Hepatocyte (in vitro differentiated cells): ENCODE data around the gene RGS6. TPM values are rescaled to one million over a fixed set of nuclear protein-coding genes. Genes with fewer than 3 reads are reported as not detected.

Experiments
- DNase-seq: peaks from one replicate; pipeline ENCODE4 v3.0.0-alpha.2; 2016; ENCODE audit warnings: low spot score
- H2AFZ ChIP-seq: fragments of 200-600 bp; sonication (generic); 2 replicates; pipeline ENCODE4 v1.6.0; 2016; ENCODE audit warnings: antibody characterized with exemption, mild to moderate bottlenecking
- H3K27ac ChIP-seq: fragments of 200-600 bp; sonication (generic); 2 replicates; pipeline ENCODE4 v1.5.1; 2016; ENCODE audit warnings: mild to moderate bottlenecking
- H3K27me3 ChIP-seq: fragments of 200-600 bp; sonication (generic); 2 replicates; pipeline ENCODE4 v1.6.1; 2016
- H3K36me3 ChIP-seq: fragments of 200-600 bp; sonication (generic); replicated peaks from 2 replicates; pipeline ENCODE4 v1.5.1; 2016; ENCODE audit warnings: low read depth; ENCODE audit not compliant: insufficient read depth
- H3K4me1 ChIP-seq: fragments of 200-600 bp; sonication (generic); 2 replicates; pipeline ENCODE4 v1.5.1; 2016; ENCODE audit warnings: mild to moderate bottlenecking, moderate library complexity; ENCODE audit not compliant: insufficient read depth
- H3K4me2 ChIP-seq: fragments of 200-600 bp; sonication (generic); 2 replicates; pipeline ENCODE4 v1.6.0; 2016
- H3K4me3 ChIP-seq: fragments of 200-600 bp; sonication (generic); 2 replicates; pipeline ENCODE4 v1.5.1; 2016; ENCODE audit warnings: mild to moderate bottlenecking
- H3K79me2 ChIP-seq: fragments of 200-600 bp; sonication (generic); 2 replicates; pipeline ENCODE4 v1.6.0; 2017; ENCODE audit warnings: mild to moderate bottlenecking
- H3K9me2 ChIP-seq: fragments of 200-600 bp; sonication (generic); replicated peaks from 2 replicates; pipeline ENCODE4 v1.6.0; 2017; ENCODE audit warnings: mild to moderate bottlenecking; ENCODE audit not compliant: insufficient read depth
- H3K9me3 ChIP-seq: fragments of 200-600 bp; sonication (generic); 2 replicates; pipeline ENCODE4 v1.5.1; 2016; ENCODE audit warnings: low read depth, mild to moderate bottlenecking
- H4K20me1 ChIP-seq: fragments of 200-600 bp; sonication (generic); 2 replicates; pipeline ENCODE4 v1.6.0; 2016; ENCODE audit warnings: mild to moderate bottlenecking; ENCODE audit not compliant: insufficient read depth, poor library complexity, severe bottlenecking
- CTCF ChIP-seq: fragments of 200-600 bp; sonication (generic); IDR thresholded peaks from 2 replicates; pipeline ENCODE4 v1.5.1; 2016; ENCODE audit warnings: antibody characterized with exemption, mild to moderate bottlenecking; ENCODE audit not compliant: poor library complexity
- EZH2 ChIP-seq: fragments of 200-600 bp; sonication (generic); IDR thresholded peaks from 2 replicates; pipeline ENCODE4 v1.6.1; 2016; ENCODE audit warnings: antibody characterized with exemption, mild to moderate bottlenecking, borderline replicate concordance
- EZH2phosphoT487 ChIP-seq: fragments of 200-600 bp; sonication (generic); IDR thresholded peaks from one replicate; pipeline ENCODE4 v1.6.1; 2018; ENCODE audit warnings: antibody characterized with exemption, mild to moderate bottlenecking, low read depth, moderate library complexity; ENCODE audit not compliant: unreplicated experiment, severe bottlenecking
- WGBS: methylation state at CpG from one replicate; pipeline ENCODE4 v1.1.6; 2016; ENCODE audit warnings: low lambda C conversion rate; ENCODE audit errors: missing lambda C conversion rate; 5-methylcytosine and 5-hydroxymethylcytosine counted together
- polyA plus RNA-seq: library from polyadenylated mRNA; unstranded; fragments of >200 nt; fragmentation: Nextera tagmentation; extraction: Ambion mirVana; gene quantifications from 2 replicates; pipeline ENCODE4 v1.2.1, GENCODE V29; 2016
- total RNA-seq: library from RNA; depleted of rRNA; stranded (reverse); fragments of >200 nt; gene quantifications from 2 replicates; pipeline ENCODE4 v1.2.3, GENCODE V29; 2014

Gene RGS6
- total and polyA plus RNA-seq, 2 experiments from 2014 or later = 0.25 to 0.87 TPM

GRCh38 chr14:71913342-71913741 lies 18.9 kb upstream of the RGS6 start:
- Histone ChIP-seq H4K20me1 (no peaks in the 10 kb centered on the region), H3K9me3 (no peaks in the 10 kb centered on the region), H3K27me3 (peaks cover 13% of the 10 kb centered on the region), H3K9me2 (no peaks in the 10 kb centered on the region), H3K36me3 (no peaks in the 10 kb centered on the region), H3K79me2 (no peaks in the 10 kb centered on the region), H3K27ac (no peak overlapping the region), H3K4me3 (no peak overlapping the region), H3K4me1 (no peaks in the 10 kb centered on the region), H3K4me2 (no peak overlapping the region), H2AFZ (no peak overlapping the region)
- no peak for TF ChIP-seq EZH2phosphoT487
- TF ChIP-seq EZH2 = no peak
- TF ChIP-seq CTCF = no peak
- DNase-seq = no peak
- WGBS = 87% methylated on average over 5 of the region's 5 CpGs

GRCh38 chr14:71918955-71919354 lies 13.3 kb upstream of the RGS6 start:
- no peaks in the 10 kb centered on the region for H3K36me3 ChIP-seq
- DNase-seq = peak; percentile 42
- H3K27ac ChIP-seq = peak overlapping the region; percentile 11
- peak overlapping the region; percentile 32 for H3K4me2 ChIP-seq
- H3K9me2 ChIP-seq = no peaks in the 10 kb centered on the region
- H3K27me3 ChIP-seq = no peaks in the 10 kb centered on the region
- no peaks in the 10 kb centered on the region for H3K79me2 ChIP-seq
- 23% methylated on average over 3 of the region's 3 CpGs for WGBS
- no peak overlapping the region for H2AFZ ChIP-seq
- no peaks in the 10 kb centered on the region for H3K9me3 ChIP-seq
- TF ChIP-seq EZH2phosphoT487 (no peak), EZH2 (no peak), CTCF (no peak)
- no peaks in the 10 kb centered on the region for H4K20me1 ChIP-seq
- no peaks in the 10 kb centered on the region for H3K4me1 ChIP-seq
- no peak overlapping the region for H3K4me3 ChIP-seq

- Histone ChIP-seq H3K27ac (no peak overlapping the region), H3K9me3 (no peaks in the 10 kb centered on the region), H3K79me2 (no peaks in the 10 kb centered on the region), H3K27me3 (no peaks in the 10 kb centered on the region), H3K9me2 (no peaks in the 10 kb centered on the region), H3K4me3 (no peak overlapping the region), H2AFZ (no peak overlapping the region), H3K4me2 (no peak overlapping the region), H3K4me1 (no peaks in the 10 kb centered on the region), H4K20me1 (no peaks in the 10 kb centered on the region), H3K36me3 (no peaks in the 10 kb centered on the region)
- 92% methylated on average over 4 of the region's 4 CpGs for WGBS
- no peak for TF ChIP-seq EZH2
- no peak for TF ChIP-seq CTCF
- TF ChIP-seq EZH2phosphoT487 = no peak
- DNase-seq = no peak
Observed at GRCh38 chr14:71923513-71923912, 8.7 kb upstream of the RGS6 start.
